SK-N-MC (cell line): ENCODE results near the gene BNIP3.

ENCODE experiments used
- EZH2 ChIP-seq: fragments of 200-600 bp; sonication (generic); IDR thresholded peaks from one replicate; pipeline ENCODE4 v1.6.1; 2017; ENCODE audit warnings: antibody characterized with exemption
- POLR2AphosphoS5 ChIP-seq: IDR thresholded peaks from 2 replicates; pipeline ENCODE4 v1.6.1; 2012; ENCODE audit warnings: mild to moderate bottlenecking, low read depth, low read length, borderline replicate concordance

DNA sequence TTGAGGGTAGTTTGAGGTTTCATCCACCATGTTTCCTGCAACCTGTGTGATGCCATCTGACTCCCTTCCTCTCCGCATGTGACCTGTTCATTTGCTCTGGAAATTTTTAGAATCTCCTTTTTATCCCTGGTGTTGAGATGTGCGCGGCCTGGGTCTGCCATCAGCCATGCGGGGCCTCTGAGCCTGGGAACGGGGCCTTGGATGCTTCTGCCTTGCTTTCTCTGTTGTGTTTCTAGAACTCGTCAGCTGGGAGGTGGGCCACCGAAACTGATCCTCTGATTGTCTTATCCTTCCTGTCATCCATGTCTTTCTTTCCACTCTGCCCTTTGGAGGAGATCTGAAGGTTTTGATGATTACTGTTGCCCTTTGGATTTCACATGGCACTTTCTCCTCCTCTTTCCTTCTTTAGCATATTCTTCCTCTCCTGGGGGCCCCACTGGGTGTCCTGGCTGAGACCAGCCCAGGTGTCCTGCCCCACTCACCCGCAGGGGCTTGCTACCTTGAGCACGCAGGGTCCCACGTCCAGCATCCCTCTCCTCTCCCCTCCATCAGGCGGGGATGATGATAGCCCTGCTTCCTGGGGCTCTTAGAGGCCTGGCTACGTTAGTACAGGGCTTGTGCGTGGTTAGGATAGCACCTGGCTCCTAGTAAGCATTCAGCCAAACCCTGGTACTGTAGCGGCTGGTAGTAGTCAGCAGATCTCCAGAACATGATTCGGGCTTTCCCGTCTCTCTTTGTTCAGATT, 51.0 kb downstream of the BNIP3 start:
- TF ChIP-seq POLR2AphosphoS5 (no peak), EZH2 (no peak)
